SH-SY5Y (cell line): ENCODE results near the gene PPP2R2B.

Experiments
- GATA2 ChIP-seq: IDR thresholded peaks from 2 replicates; pipeline ENCODE4 v1.6.1; 2011; ENCODE audit warnings: mild to moderate bottlenecking, low read depth, low read length
- GATA3 ChIP-seq: IDR thresholded peaks from 2 replicates; pipeline ENCODE4 v1.6.1; 2011; ENCODE audit warnings: low read depth, mild to moderate bottlenecking, low read length, moderate library complexity

- TF ChIP-seq GATA2: no peak
- no peak for TF ChIP-seq GATA3
Measured at GRCh38 chr5:146825033-146825432, 53.5 kb downstream of the PPP2R2B start.
